Sigmoid colon (tissue), 4 donors: ENCODE results near the gene MAPK12.

Source experiments
- CTCF ChIP-seq, 4 experiments: fragments of 450-650 bp in 3 of 4; fragments of 200-600 bp in 1 of 4; IDR thresholded peaks; one replicate each; pipeline ENCODE4 v1.5.1; 2016 to 2019; ENCODE audit warnings: antibody characterized with exemption in 4 of 4, mild to moderate bottlenecking in 3 of 4, moderate library complexity in 2 of 4
- EP300 ChIP-seq, 4 donors: sonication (generic); formaldehyde crosslinking; IDR thresholded peaks; one replicate each; pipeline ENCODE4 v1.6.1; 2017; ENCODE audit warnings: antibody characterized with exemption in 4 of 4
- POLR2A ChIP-seq, 2 donors: fragments of 450-650 bp; IDR thresholded peaks; one replicate each; pipeline ENCODE4 v1.6.1; 2016; ENCODE audit warnings: antibody characterized with exemption in 2 of 2, mild to moderate bottlenecking in 2 of 2, moderate library complexity in 2 of 2
- POLR2AphosphoS5 ChIP-seq, 4 donors: sonication (generic); formaldehyde crosslinking; IDR thresholded peaks; one replicate each; pipeline ENCODE4 v1.6.1; 2017; ENCODE audit warnings: antibody characterized with exemption in 4 of 4

- TF ChIP-seq POLR2AphosphoS5 (IDR thresholded peaks at IDR 0.05) (no peak), POLR2A (IDR thresholded peaks at IDR 0.05) (no peak), CTCF (IDR thresholded peaks at IDR 0.05) (no peak), EP300 (IDR thresholded peaks at IDR 0.05) (no peak)
Measured at GRCh38 chr22:50215297-50216054, 46.0 kb downstream of the MAPK12 start.
